Measurements from ENCODE around the gene RASA1. TPM values are rescaled to one million over a fixed set of nuclear protein-coding genes. Genes with fewer than 3 reads are reported as not detected.
A peak's percentile ranks its signal among the peaks of the same experiment; 100 is the strongest.

The RASA1 gene
- total and polyA plus RNA-seq, 9 donors = 19.6 to 33.9 (median 30.2) TPM

DNA sequence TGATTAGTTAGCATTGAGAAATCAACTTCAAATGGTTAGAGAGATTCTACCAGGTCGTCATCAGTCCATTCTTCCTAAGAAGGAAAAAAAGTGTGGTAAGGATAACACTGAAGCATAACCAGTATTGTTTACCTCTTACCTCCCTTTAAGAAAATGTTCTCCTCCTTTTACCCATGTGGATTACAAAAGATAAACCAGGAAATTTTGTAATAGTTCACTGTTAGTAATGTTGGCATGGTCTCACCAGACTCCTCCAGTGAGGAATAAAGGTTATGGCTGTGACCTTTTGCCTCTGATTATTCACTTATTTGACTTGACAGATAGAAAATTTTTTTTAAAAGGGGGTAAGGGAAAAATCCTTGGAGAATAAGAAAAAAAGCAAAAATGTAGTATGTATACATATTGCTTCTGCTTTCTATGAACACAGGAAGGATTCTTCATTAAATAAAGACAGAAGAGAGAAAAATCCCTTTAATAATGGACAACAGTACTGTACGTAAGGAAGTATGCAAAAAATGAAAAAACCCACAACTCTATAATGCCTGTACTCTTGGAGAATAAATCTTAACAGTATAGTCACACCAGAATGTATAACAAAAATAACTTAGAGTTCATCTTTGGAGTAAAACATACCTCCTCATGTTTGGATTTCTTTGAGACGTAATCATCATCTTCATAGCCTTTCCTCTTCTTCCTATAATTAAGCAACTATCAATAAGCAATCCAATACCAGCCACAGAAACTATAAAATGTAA is 126.9 kb downstream of the RASA1 start:
- TF ChIP-seq CTCF (IDR thresholded peaks at IDR 0.05) (no peak), POLR2A (IDR thresholded peaks at IDR 0.05) (no peak), EP300 (IDR thresholded peaks at IDR 0.05) (no peak)
- Histone ChIP-seq H3K4me1 (ENCODE audit: insufficient read depth) (peaks cover 1% of the 10 kb centered on the region), H3K27me3 (no peaks in the 10 kb centered on the region), H3K4me3 (no peak overlapping the region), H3K36me3 (no peaks in the 10 kb centered on the region), H3K9me3 (no peaks in the 10 kb centered on the region), H3K27ac (no peak overlapping the region)
- intact Hi-C loops (cut with DNase I) = no loop called here
- no peak for DNase-seq
- 61 to 76% (median 68%) methylated on average over 3 of the region's 3 CpGs for WGBS, 3 donors

DNA sequence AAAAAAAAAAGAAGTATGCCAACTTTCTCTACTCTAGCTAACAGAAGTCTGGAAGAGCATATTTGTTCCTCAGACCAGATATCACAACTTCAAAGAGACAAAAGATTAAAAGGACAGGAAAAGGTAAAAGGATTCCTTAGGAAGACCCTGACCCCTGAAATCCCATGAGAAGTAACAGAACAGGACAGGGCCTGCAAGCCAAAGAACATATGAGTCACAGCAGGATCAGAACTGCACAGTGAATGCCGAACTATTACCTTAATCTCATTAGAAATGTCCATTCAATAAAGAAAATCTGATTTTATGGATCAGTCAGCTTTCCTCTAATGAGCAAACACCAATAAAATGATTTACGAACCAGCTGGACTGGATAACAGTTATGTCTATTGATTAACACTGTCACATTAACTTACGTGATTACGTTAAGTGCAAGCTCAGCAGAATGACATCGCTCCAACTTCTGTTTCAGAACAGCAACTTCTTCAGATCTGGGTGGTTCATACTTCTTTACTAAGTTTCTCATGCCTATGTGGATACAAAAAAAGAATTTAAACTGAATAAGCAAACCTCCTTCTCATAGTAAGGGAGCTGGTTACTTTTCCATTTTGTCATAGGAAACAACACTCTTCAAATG is 131.4 kb downstream of the RASA1 start:
- H3K27me3 ChIP-seq = no peaks in the 10 kb centered on the region
- TF ChIP-seq POLR2A (IDR thresholded peaks at IDR 0.05) = no peak
- no peak for TF ChIP-seq EP300 (IDR thresholded peaks at IDR 0.05)
- no peak for TF ChIP-seq CTCF (IDR thresholded peaks at IDR 0.05)
- intact Hi-C loops (cut with DNase I) = no loop called here
- H3K27ac ChIP-seq = no peak overlapping the region
- H3K9me3 ChIP-seq = no peaks in the 10 kb centered on the region
- no peaks in the 10 kb centered on the region for H3K36me3 ChIP-seq
- DNase-seq = no peak
- no peaks in the 10 kb centered on the region for H3K4me1 ChIP-seq (ENCODE audit: insufficient read depth)
- H3K4me3 ChIP-seq = no peak overlapping the region
- WGBS, 3 donors = 89 to 93% (median 93%) methylated on average over 5 of the region's 5 CpGs

- no peak for DNase-seq
- H3K4me1 ChIP-seq (ENCODE audit: insufficient read depth) = no peaks in the 10 kb centered on the region
- H3K27me3 ChIP-seq = no peaks in the 10 kb centered on the region
- H3K4me3 ChIP-seq = no peak overlapping the region
- H3K27ac ChIP-seq = no peak overlapping the region
- TF ChIP-seq EP300 (IDR thresholded peaks at IDR 0.05) (no peak), POLR2A (IDR thresholded peaks at IDR 0.05) (no peak), CTCF (IDR thresholded peaks at IDR 0.05) (no peak)
- 72 to 81% (median 76%) methylated on average over 2 of the region's 2 CpGs for WGBS, 3 donors
- intact Hi-C loops (cut with DNase I) = no loop called here
- H3K36me3 ChIP-seq = no peaks in the 10 kb centered on the region
- H3K9me3 ChIP-seq = no peaks in the 10 kb centered on the region
These were observed 132.0 kb downstream of the RASA1 start for GRCh38 chr5:87399720-87400119.

- H3K27ac ChIP-seq = no peak overlapping the region
These were observed 132.7 kb downstream of the RASA1 start for GRCh38 chr5:87400305-87400899.

More at GRCh38 chr5:87400305-87400899, 132.7 kb downstream of the RASA1 start:
- H3K36me3 ChIP-seq = no peaks in the 10 kb centered on the region
- H3K4me1 ChIP-seq (ENCODE audit: insufficient read depth) = no peaks in the 10 kb centered on the region
- no peaks in the 10 kb centered on the region for H3K27me3 ChIP-seq
- TF ChIP-seq EP300 (IDR thresholded peaks at IDR 0.05) = no peak
- TF ChIP-seq CTCF (IDR thresholded peaks at IDR 0.05) = peak in 2 of 3 donors; percentile 25 to 29
- no peaks in the 10 kb centered on the region for H3K9me3 ChIP-seq
- intact Hi-C loops (cut with DNase I) = no loop called here
- no peak overlapping the region for H3K4me3 ChIP-seq
- no peak for DNase-seq
- 67 to 70% (median 67%) methylated on average over 4 of the region's 4 CpGs for WGBS, 3 donors

All from ovary (tissue), 9 donors.